H1 (cell line): ENCODE data around the gene KCNH1. TPM values are rescaled to one million over a fixed set of nuclear protein-coding genes. Genes with fewer than 3 reads are reported as not detected.

ENCODE experiments used
- CTCF ChIA-PET: fragments of 300-600 bp; sonication (Branson Sonifier 250); formaldehyde crosslinking; loops from one replicate; lab custom pipeline; 2021; ENCODE audit not compliant: partially characterized antibody; lab: Charles Lee
- POLR2A ChIA-PET: fragments of 300-600 bp; sonication (Branson Sonifier 250); formaldehyde crosslinking; loops from one replicate; lab custom pipeline; 2021; ENCODE audit warnings: inconsistent platforms; ENCODE audit not compliant: partially characterized antibody; lab: Charles Lee
- DNase-seq, 2 experiments: peaks; one replicate each; pipeline versions ENCODE4 v3.0.0 to v3.0.0-alpha.2; 2010 to 2022; ENCODE audit warnings: low spot score in 2 of 2, low read depth in 1 of 2, mixed read lengths in 1 of 2
- FAIRE-seq: peaks from 2 replicates; lab custom pipeline; 2011; peaks lifted over from hg19 to GRCh38; lab: Jason Lieb, UNC
- H2AFZ ChIP-seq: 2 replicates; pipeline ENCODE4 v1.8.1; 2012; ENCODE audit warnings: low read length, inconsistent platforms
- H2AK5ac ChIP-seq: 2 replicates; pipeline ENCODE4 v1.6.1; 2013; ENCODE audit warnings: low read depth, low read length
- H2BK120ac ChIP-seq: replicated peaks from 2 replicates; pipeline ENCODE3; 2013; ENCODE audit warnings: low read depth, low read length, inconsistent platforms
- H2BK12ac ChIP-seq: 2 replicates; pipeline ENCODE4 v1.6.1; 2013; ENCODE audit warnings: low read depth, low read length
- H2BK15ac ChIP-seq: 2 replicates; pipeline ENCODE4 v1.6.1; 2013; ENCODE audit warnings: low read length
- H2BK20ac ChIP-seq: 2 replicates; pipeline ENCODE4 v1.6.1; 2013; ENCODE audit warnings: low read length
- H2BK5ac ChIP-seq: 2 replicates; pipeline ENCODE4 v1.6.1; 2013; ENCODE audit warnings: low read depth, low read length
- H3K14ac ChIP-seq: 2 replicates; pipeline ENCODE4 v1.6.1; 2013; ENCODE audit warnings: inconsistent platforms; ENCODE audit not compliant: insufficient read length
- H3K18ac ChIP-seq: 2 replicates; pipeline ENCODE4 v1.6.1; 2013; ENCODE audit warnings: low read length; ENCODE audit errors: extremely low read depth
- H3K23ac ChIP-seq: 2 replicates; pipeline ENCODE4 v1.6.1; 2013; ENCODE audit warnings: inconsistent platforms; ENCODE audit not compliant: insufficient read length
- H3K23me2 ChIP-seq: 2 replicates; pipeline ENCODE4 v1.6.1; 2013; ENCODE audit warnings: low read depth, low read length
- H3K27ac ChIP-seq: 2 replicates; pipeline ENCODE4 v1.6.1; 2011; ENCODE audit warnings: low read depth, low read length, inconsistent platforms
- H3K27me3 ChIP-seq, 4 experiments: replicated peaks in 1 of 4; 1 replicate in 1 of 4; 2 replicates in 3 of 4; pipeline versions ENCODE4 v1.6.1 to v1.8.1; 2011 to 2013; ENCODE audit warnings: low read length in 3 of 4, mild to moderate bottlenecking in 3 of 4, inconsistent platforms in 2 of 4, mixed read lengths in 2 of 4, moderate library complexity in 1 of 4; ENCODE audit not compliant: control insufficient read depth in 3 of 4, insufficient read depth in 3 of 4; ENCODE audit errors: extremely low read depth in 1 of 4
- H3K36me3 ChIP-seq, 4 experiments: 2 replicates each; pipeline versions ENCODE4 v1.6.1 to v1.8.1; 2011 to 2013; ENCODE audit warnings: mild to moderate bottlenecking in 4 of 4, low read length in 3 of 4, moderate library complexity in 2 of 4, control low read depth in 1 of 4, inconsistent platforms in 1 of 4; ENCODE audit not compliant: insufficient read depth in 4 of 4, control insufficient read depth in 2 of 4
- H3K4ac ChIP-seq: replicated peaks from 2 replicates; pipeline ENCODE3; 2013; ENCODE audit warnings: low read length, low read depth, mixed read lengths, inconsistent platforms; ENCODE audit not compliant: insufficient read length
- H3K4me1 ChIP-seq, 4 experiments: replicated peaks in 1 of 4; 1 replicate in 1 of 4; 2 replicates in 3 of 4; pipeline versions ENCODE4 v1.6.1 to v1.8.1; 2011 to 2013; ENCODE audit warnings: low read length in 3 of 4, inconsistent platforms in 2 of 4, mixed read lengths in 1 of 4; ENCODE audit not compliant: insufficient read depth in 4 of 4, control insufficient read depth in 3 of 4
- H3K4me2 ChIP-seq, 2 experiments: 2 replicates each; pipeline versions ENCODE4 v1.6.1 to v1.8.1; 2011 to 2013; ENCODE audit warnings: low read depth in 2 of 2, low read length in 2 of 2, control low read depth in 1 of 2, inconsistent platforms in 1 of 2, mild to moderate bottlenecking in 1 of 2; ENCODE audit not compliant: insufficient read depth in 1 of 2
- H3K4me3 ChIP-seq, 4 experiments: fragments of 200-600, 300-600 bp in 1 of 4; sonication (generic), shearing (Covaris generic), sonication (Bioruptor Twin) in 1 of 4; 2 replicates each; pipeline versions ENCODE4 v1.5.1 to v1.8.1; 2011 to 2016; ENCODE audit warnings: low read length in 4 of 4, low read depth in 3 of 4, control low read depth in 2 of 4, inconsistent platforms in 2 of 4, mild to moderate bottlenecking in 2 of 4, mixed read lengths in 1 of 4, moderate library complexity in 1 of 4; ENCODE audit not compliant: insufficient read depth in 2 of 4; ENCODE audit errors: extremely low read depth in 1 of 4
- H3K56ac ChIP-seq: replicated peaks from 2 replicates; pipeline ENCODE3; 2013; ENCODE audit warnings: low read depth, mild to moderate bottlenecking, mixed read lengths, low read length, inconsistent platforms; ENCODE audit not compliant: insufficient read length
- H3K79me1 ChIP-seq: 2 replicates; pipeline ENCODE4 v1.6.1; 2013; ENCODE audit warnings: low read depth, low read length, control low read depth
- H3K79me2 ChIP-seq, 2 experiments: 2 replicates each; pipeline versions ENCODE4 v1.6.1 to v1.8.1; 2012 to 2013; ENCODE audit warnings: low read length in 2 of 2, mild to moderate bottlenecking in 2 of 2, inconsistent platforms in 1 of 2; ENCODE audit not compliant: insufficient read depth in 2 of 2, control insufficient read depth in 1 of 2
- H3K9ac ChIP-seq, 4 experiments: replicated peaks in 1 of 4; 1 replicate in 1 of 4; 2 replicates in 3 of 4; pipeline versions ENCODE4 v1.6.1 to v1.8.1; 2011 to 2013; ENCODE audit warnings: low read depth in 3 of 4, low read length in 3 of 4, control low read depth in 2 of 4, mild to moderate bottlenecking in 2 of 4, moderate library complexity in 2 of 4, inconsistent platforms in 1 of 4; ENCODE audit errors: extremely low read depth in 1 of 4
- H3K9me3 ChIP-seq, 2 experiments: 2 replicates each; pipeline versions ENCODE4 v1.6.1 to v1.8.1; 2012 to 2013; ENCODE audit warnings: mild to moderate bottlenecking in 2 of 2, moderate library complexity in 2 of 2, control low read depth in 1 of 2, inconsistent platforms in 1 of 2, low read depth in 1 of 2, low read length in 1 of 2, mixed read lengths in 1 of 2; ENCODE audit not compliant: insufficient read depth in 2 of 2
- H4K20me1 ChIP-seq, 2 experiments: replicated peaks in 1 of 2; 2 replicates each; pipeline versions ENCODE3 to v1.8.1; 2011 to 2013; ENCODE audit warnings: inconsistent platforms in 2 of 2, low read length in 2 of 2, mild to moderate bottlenecking in 1 of 2; ENCODE audit not compliant: insufficient read depth in 2 of 2, control insufficient read depth in 1 of 2
- H4K5ac ChIP-seq: 2 replicates; pipeline ENCODE4 v1.6.1; 2013; ENCODE audit warnings: low read length, low read depth, mixed read lengths, inconsistent platforms; ENCODE audit not compliant: insufficient read length
- H4K8ac ChIP-seq: 2 replicates; pipeline ENCODE4 v1.8.0; 2013; ENCODE audit warnings: mild to moderate bottlenecking, moderate library complexity, low read length, inconsistent platforms; ENCODE audit not compliant: insufficient read depth; ENCODE audit errors: extremely low read depth
- H4K91ac ChIP-seq: replicated peaks from 2 replicates; pipeline ENCODE3; 2013; ENCODE audit warnings: low read length, mixed read lengths, inconsistent platforms; ENCODE audit not compliant: insufficient read length
- BACH1 ChIP-seq: IDR thresholded peaks from 2 replicates; pipeline ENCODE4 v1.6.1; 2012; ENCODE audit warnings: low read length, improper control_type of control experiment
- TAF7 ChIP-seq: optimal IDR thresholded peaks from 2 replicates; pipeline ENCODE3; 2011; ENCODE audit warnings: low read depth, mild to moderate bottlenecking, inconsistent platforms, low read length, moderate library complexity, borderline replicate concordance
- polyA plus RNA-seq, 7 experiments: library from polyadenylated mRNA; depleted of rRNA in 3 of 7; stranded (reverse) in 5 of 7; unstranded in 2 of 7; fragments of >200 nt in 5 of 7; fragments of 200-250 nt in 2 of 7; gene quantifications; 1 replicate in 5 of 7; 2 replicates in 1 of 7; 4 replicates in 1 of 7; pipeline versions ENCODE4 v1.2.1 to v1.2.3, GENCODE V29; 2011 to 2013; ENCODE audit warnings: missing spikeins in 2 of 7, mixed read lengths in 2 of 7
- total RNA-seq: library from RNA; stranded (reverse); fragmentation: NEBNext Ultra II Directional; extraction: Animal tissue kit (Norgen Biotek cat#: 25700); gene quantifications from 2 replicates; pipeline ENCODE4 v1.2.1, GENCODE V29; 2021

The KCNH1 gene
- total and polyA plus RNA-seq, 2 of the 8 experiments (the other 6 are each of a cell fraction or from before 2014, with no cell fraction given), result 0.27 to 0.34 TPM

- CTCF ChIA-PET, result interaction anchor here (1.1 to 1.3 kb wide), 2 partner anchors 10 to 11 kb away, joined by 3 read pairs; no protein-coding TSS in a partner anchor
- Histone ChIP-seq H3K14ac (no peak overlapping the region), H3K36me3 (no peaks in the 10 kb centered on the region), H2BK5ac (no peak overlapping the region), H4K20me1 (no peaks in the 10 kb centered on the region), H2AK5ac (no peak overlapping the region), H3K79me1 (no peaks in the 10 kb centered on the region), H2BK12ac (no peak overlapping the region), H2BK15ac (no peak overlapping the region), H3K4me2 (no peak overlapping the region), H4K91ac (no peak overlapping the region), H3K9me3 (no peaks in the 10 kb centered on the region), H3K79me2 (no peaks in the 10 kb centered on the region), H3K4ac (no peak overlapping the region), H4K8ac (no peak overlapping the region), H3K56ac (no peak overlapping the region), H3K27me3 (no peaks in the 10 kb centered on the region), H4K5ac (no peak overlapping the region), H2BK120ac (no peak overlapping the region), H3K23me2 (no peaks in the 10 kb centered on the region), H2AFZ (no peak overlapping the region), H3K23ac (no peak overlapping the region), H3K27ac (no peak overlapping the region), H3K9ac (no peak overlapping the region), H3K4me1 (no peaks in the 10 kb centered on the region), H3K4me3 (no peak overlapping the region), H2BK20ac (no peak overlapping the region), H3K18ac (no peak overlapping the region)
- DNase-seq (no peak), FAIRE-seq (no peak)
- TF ChIP-seq BACH1 (peak; percentile 64; the same call in 1 of the 2 replicates), TAF7 (no peak)
- POLR2A ChIA-PET, result no interaction called here
These were observed 506.2 kb downstream of the KCNH1 start for GRCh38 chr1:210627755-210628154.

Other genes with a start within 250 kb of the KCNH1 start
- 28.0 and 36.3 TPM in 2 replicates for gene RCOR3, start 125.2 kb upstream of the KCNH1 start, total RNA-seq
- gene RCOR3, start 125.2 kb upstream of the KCNH1 start, polyA plus RNA-seq (2011; rRNA removed), result 21.4 and 27.0 TPM in 2 replicates
- 17.1 and 17.9 TPM in 2 replicates for gene TRAF5, start 192.7 kb upstream of the KCNH1 start, total RNA-seq
- gene TRAF5, start 192.7 kb upstream of the KCNH1 start, polyA plus RNA-seq (2011; rRNA removed), result 11.7 and 13.0 TPM in 2 replicates